NCI-H446 treated with DMSO at 0.1 percent for 48 hours (cell line): ENCODE results near the gene RNF32.
"Not testable (repeated sequence)": the region's sequence is repeated elsewhere in the genome, so short reads cannot be mapped to it uniquely, and the experiment has no call there.

Experiments used
- DNase-seq: peaks from one replicate; lab custom pipeline; 2025; lab: John Stamatoyannopoulos, UW

RNF32 gene

DNA sequence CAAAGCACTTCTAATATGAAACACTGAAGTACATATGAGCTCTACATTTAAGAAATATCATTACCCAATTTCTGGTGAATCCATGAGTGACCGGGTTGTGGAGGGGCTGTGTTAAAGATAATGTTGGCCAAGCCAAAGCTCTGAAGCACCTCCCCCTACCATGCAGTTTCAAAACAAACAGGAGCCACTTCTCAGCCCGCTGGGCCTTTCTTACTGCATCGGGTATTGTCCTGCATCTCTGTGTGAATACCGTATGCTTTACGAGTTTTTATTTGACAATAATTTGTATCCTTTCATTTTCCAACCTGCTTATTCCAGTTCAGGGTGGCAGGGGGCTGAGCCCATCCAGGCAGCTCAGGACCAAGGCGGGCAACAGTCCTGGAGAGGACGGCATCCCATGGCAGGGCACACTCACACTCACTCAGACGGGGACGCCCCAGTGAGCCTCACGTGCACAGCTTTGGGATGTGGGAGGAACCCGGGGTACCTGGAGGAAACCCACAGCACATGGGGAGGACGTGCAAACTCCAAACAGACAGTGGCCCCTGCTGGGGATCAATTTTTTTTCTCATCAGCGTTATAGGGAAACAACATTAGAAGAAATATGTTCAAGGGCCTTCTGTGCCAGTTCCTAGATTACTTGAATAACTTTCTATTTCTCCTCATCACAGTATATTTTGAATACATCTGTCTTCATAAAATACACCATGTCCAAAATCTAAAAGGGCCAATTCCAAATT lies 1.9 kb downstream of the RNF32 start:
- no peak for DNase-seq

DNA sequence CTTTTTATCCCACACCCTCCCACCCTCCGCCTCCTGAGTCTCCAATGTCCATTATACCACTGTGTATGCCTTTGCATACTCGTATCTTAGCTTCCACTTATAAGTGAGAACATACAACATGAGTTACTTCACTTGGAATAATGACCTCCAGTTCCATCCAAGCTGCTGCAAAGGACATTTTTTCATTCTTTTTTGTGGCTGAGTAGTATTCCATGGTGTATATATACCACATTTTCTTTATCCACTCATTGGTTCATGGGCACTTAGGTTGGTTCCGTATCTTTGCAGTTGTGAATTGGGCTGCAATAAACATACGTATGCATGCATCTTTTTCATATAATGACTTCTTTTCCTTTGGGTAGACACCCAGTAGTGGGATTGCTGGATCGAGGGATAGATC lies 6.8 kb downstream of the RNF32 start:
- DNase-seq = not testable (repeated sequence)

DNA sequence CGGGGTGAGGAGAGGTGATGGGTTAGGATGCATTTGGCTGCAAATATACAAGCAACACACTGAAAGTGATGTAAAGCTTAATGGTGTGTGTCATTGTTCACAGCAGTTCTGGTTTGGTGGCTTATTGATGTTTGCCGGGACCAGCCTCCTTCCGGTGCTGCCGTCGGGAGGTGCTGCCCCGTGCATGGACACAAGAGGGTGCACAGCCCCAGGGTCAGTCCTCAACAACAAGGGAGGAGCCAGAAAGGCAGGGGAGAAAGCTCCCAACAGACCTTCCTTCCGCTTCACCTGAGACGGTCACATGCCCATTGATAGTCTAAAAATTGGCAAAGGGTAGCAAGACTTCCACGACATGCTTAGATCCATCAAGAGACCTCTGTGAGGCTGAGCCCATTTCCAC lies 9.5 kb downstream of the RNF32 start:
- DNase-seq = no peak

DNA sequence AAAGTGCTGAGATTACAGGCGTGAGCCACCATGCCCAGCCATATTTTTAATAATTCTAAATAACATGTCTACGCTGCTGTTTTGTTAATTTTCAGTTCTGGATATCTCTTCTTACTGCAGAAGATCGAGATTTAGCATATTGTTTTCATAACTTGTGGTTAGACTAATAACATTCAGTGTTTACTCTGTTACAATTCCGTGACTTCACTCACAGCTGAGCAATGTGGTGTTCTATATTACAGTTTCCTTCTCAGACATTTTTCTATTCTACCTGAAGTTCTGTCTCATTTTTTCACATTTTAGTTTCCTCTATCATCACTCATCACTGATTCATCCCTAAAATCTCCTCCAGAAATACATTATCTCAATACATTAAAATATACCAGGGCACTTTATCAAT lies 10.9 kb downstream of the RNF32 start:
- DNase-seq = no peak

DNA sequence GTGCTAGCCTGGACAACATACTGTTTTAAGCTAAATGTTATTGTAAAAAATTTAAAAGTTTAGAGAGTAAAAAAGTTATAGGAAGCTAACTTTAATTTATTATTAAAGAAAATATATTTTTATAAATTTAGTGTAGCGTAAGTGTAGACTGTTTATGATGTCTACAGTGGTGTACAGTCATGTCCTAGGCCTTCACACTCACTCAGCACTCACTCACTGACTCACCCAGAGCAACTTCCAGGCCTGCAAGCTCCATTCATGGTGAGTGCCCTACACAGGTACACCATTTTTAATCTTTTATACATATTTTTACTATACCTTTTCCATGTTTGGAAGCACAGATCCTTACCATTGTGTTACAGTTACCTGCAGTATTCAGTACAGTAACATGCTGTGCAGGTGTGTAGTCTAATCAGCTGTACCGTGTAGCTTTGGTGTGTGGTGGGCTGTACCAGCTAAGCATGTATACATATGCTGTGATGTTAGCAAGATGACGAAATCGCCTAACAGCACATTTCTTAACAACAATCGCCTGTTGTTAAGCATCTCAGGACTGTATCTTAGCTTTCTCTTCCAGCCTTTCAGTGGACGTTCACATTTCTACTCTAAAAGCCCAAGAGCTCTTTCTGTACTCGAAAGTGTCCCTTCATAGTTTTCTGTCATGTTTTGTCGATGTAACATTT lies 12.5 kb downstream of the RNF32 start:
- no peak for DNase-seq

DNA sequence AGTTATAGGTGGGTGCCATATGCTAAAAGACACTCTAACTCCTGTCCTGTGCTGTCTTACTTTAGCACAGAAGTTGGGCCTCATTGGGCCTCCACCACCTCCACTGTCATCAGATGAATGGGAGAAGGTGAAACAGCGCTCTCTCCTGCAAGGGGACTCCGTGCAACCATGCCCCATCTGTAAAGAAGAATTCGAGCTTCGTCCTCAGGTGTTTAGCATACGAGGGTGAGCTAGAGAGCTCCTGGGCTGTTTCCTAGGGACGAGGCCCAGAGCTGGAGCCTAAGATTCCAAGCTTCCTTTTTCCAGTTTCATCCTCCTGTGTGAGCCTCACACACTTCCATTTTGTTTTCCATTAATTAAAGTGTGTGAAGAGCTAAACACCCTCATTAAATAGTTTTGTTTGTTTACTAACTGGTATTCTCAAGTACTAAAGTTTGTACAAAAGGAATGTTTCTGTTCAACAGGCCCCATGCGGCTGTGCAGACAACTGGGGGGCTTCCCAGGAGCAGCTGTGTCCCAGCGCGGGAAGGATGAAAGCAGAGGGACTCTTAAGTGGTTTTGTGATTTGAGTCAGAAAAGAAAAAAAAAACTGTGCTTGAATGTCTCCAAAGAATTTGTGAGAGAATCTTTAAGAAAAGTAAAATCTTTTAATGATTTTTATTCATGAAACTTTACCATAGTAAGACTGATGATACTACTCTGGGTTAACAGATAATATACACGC lies 14.1 kb downstream of the RNF32 start:
- DNase-seq = no peak

DNA sequence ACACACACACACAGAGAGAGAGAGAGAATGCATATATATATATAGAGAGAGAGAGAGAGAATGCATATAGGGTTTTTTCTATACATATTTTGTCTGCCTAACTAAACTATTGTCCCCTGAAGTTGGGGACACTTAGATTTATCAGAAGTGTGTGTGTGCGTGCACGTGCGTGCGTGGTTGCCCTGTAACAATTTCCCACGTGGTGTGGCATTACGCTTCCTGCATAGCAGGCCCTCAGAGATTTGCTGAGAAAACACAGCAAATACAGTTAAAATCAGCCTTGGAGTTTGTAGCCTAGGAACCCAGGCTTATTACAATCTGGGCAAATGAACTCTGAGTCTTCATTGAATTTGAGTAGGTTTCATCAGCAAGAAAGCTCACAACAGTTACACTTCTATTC lies 14.7 kb downstream of the RNF32 start:
- DNase-seq = no peak

DNA sequence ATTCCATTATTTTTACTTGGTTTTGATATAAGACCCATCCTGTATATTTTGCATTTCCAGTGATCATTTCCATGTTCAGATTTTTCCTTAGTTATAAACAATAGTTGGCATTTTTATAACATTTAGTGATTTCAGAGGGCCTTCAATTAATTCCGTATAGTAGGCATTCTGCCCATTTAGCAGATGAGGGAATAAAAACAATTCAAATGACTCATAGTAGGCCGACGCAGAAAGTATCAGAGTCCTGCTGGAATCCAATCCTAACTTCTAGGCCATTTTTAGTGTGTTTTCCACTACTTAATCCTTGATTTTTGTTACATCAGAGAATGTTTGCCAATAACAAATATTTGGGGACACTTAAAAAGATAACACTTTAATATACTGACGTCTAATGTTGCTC lies 15.4 kb downstream of the RNF32 start:
- DNase-seq = no peak

DNA sequence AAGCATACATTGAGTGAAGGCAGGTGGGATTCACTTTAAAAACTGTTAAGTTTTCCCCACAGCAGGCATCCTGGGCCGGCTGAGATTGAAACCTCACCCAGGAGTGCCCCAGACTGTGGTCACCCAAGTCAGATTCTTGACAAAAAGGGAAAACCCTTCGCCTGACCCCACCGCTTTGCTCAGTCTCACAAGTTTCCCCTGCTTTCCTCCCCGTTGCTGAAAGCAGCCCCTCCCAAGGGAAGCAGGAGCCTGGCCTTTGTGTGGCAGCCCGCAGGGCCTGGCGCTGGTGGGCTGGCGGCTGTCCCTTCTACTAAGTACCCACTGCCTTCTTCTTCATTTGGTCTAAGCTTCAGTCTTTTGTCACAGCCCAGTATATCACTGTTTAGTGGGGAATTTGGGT lies 16.0 kb downstream of the RNF32 start:
- no peak for DNase-seq

DNA sequence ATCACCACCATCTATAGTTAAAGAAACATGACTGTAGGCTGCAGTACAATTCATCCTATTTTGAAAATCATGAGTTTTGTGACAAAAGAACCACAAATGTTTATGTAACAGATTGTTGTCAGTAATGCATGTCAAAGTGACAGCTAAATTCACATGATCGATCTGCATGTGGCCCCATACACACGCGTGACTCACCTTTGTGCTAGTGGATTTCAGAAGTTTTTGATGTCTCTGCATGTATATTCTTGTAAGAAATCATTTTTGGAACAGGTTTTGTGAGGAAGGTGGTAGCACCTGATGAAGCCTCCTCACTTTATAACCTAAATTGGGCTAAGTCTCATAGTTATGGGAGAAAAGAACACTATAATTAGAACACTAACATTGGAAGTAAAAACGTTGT lies 17.1 kb downstream of the RNF32 start:
- DNase-seq = no peak

DNA sequence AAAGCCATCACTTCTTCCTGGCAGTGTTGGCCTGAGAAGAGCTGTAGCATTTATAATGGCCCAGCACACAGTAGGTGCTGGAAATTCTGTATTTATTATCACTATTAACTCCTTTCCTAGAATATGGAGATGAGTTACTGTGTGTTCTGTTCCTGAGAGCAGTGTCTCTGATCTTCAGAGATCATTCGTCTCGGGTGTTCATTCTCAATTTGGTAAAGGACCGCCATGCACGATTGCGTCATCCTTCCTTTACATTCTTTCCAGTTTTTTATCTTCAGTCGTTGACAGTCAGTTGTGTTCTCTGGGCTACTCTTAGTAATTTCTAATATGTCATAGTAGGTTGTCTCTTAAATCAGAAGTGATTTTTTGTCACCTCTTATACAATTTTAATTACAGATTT lies 18.6 kb downstream of the RNF32 start:
- DNase-seq = no peak

DNA sequence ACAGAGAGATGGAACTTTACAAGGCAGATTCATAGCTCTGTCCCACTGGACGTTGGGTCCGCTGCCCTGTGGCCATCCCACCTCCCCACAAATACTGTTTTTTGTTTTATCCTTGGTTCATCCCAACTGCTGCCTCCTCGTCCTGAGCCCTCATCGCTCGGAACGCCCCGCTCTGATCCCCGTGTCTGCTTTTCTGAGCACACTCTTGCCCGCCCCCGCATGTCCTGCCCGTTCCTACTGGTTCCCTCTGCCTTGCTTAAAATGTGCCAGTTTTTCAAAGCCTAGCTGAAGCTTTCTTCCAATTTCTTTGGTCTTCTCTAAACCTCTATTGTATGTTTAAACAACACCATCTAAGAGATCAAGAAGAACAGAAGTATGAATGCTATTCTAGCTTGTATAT lies 19.4 kb downstream of the RNF32 start:
- no peak for DNase-seq

DNA sequence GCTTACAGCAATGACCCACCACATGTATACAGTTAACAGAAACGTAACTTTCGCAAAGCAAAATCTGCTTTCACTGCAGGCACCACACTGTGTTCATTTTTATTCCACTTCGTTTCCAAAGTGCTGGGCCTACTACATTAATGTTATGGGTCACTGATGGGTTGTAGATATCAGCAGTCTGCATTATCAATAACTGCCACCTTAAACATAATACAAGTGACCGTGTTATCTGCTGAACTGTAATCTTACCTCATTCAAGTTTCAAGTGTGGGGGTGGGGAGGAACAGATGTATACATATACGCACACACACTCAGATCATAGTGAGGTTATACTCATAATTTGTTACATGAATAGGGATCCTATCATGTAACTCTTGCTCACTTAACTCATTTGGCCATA lies 21.1 kb downstream of the RNF32 start:
- no peak for DNase-seq

DNA sequence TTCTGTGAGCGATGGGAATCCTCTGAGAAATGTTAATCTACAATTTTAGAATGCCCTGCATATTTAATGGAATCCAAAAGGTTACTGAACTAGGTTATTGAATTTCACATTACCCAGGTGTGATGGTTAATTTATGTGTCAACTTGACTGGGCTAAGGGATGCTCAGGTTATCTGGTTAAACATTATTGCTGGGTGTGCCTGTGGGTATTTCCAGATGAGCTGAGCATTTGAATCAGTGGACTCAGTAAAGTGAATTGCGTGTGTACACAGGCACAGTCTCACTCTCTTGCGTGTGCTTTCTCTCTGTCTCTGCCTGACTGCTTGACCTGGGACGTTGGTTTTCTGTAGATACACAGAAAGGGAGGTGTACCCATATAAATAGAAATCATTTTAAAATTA lies 21.7 kb downstream of the RNF32 start:
- no peak for DNase-seq

DNA sequence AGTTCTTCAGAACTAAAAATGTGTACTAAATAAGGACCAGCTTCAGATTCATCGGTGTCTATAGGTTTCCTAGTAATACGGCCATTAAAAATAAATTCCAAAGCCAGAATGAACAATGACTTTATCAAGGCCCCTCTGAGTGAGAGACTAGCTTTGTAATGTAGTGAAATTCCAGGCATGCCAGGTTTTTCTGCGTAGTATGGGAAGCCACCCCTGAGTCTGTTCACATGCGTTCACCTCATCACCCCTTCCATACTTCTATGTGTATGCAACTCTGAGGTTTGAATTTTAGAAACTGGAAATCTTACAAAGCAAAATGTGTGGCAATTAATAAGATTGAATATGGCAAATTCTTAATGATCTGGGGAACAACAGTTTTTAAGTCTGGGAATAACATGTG lies 24.5 kb downstream of the RNF32 start:
- no peak for DNase-seq

DNA sequence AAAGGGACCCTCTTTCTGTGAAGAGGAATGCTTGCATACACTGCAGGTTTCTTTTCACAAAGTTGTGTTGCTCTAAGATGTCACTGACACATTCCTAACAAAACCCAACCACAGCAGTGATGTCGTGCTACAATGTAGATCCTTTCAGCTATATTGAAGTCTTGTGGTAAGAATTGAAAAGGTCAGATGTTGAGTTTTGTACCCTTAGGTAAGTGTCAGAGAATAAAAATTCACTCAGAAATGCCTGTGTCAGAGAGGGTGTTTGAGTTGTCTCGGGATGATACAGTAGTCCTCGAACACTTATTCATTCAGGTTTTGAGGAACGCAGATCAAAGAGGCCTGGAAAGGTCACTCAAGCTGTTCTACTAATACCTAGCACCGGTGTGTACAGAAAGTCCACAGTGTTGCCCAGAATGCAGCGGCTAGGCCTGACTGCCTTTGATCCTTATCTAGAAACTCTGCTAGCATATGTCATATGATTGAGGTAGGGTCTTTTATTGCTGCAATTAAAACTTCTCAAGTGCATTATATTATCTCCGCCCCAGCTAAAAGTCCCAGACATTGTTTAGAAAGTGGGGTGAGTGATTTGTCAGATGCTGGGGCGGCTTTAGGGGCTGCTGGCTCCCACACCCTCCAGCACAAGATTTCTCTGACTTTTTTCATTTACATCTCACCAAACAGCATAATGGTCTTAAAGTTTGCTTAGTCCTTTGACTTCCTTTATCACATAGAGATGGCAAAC lies 26.0 kb downstream of the RNF32 start:
- no peak for DNase-seq

DNA sequence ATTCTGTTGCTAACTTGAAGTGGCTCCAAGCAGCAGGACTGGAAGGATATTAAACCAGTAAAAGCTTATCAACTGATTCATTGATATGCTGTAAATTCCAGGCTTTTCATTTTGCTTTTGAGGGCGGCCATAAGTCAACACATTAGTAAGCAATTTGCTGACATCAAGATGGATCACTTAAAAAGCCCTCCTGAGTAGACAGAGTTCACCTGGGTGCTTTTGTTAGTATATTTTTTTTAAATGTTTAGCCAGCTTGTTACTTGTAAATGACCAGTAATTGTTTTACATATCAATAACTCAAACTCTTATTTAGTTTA lies 26.5 kb downstream of the RNF32 start:
- no peak for DNase-seq

DNA sequence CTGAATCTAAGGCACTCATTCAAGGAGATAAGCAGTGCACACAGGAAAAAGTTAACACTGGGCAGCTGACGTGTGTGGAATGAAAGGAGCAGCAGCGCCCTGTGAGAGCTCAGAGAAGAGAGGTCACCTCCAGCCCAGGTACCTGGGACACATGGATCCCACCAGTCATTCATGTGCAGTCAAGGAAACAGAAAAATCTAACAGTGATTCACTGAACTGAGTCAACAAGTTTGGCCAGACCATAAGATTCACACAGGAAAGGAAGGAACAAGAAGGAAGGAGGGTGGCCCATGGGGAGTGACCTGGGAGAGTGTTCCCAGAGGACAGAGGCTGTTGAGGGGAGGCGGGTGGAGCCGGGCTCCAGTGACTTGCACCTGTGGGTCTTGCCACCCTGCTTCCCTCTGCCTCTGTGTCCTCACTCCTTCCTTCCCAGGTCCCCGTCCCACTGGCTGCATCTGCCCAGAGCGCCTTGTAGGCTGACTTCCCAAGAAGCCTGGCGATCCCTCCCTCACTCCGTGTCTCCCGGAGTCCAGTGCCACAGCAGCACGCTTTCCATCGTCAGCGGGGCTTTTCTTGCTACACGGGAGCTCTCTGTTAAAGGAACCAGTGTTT lies 27.7 kb downstream of the RNF32 start:
- DNase-seq = no peak

DNA sequence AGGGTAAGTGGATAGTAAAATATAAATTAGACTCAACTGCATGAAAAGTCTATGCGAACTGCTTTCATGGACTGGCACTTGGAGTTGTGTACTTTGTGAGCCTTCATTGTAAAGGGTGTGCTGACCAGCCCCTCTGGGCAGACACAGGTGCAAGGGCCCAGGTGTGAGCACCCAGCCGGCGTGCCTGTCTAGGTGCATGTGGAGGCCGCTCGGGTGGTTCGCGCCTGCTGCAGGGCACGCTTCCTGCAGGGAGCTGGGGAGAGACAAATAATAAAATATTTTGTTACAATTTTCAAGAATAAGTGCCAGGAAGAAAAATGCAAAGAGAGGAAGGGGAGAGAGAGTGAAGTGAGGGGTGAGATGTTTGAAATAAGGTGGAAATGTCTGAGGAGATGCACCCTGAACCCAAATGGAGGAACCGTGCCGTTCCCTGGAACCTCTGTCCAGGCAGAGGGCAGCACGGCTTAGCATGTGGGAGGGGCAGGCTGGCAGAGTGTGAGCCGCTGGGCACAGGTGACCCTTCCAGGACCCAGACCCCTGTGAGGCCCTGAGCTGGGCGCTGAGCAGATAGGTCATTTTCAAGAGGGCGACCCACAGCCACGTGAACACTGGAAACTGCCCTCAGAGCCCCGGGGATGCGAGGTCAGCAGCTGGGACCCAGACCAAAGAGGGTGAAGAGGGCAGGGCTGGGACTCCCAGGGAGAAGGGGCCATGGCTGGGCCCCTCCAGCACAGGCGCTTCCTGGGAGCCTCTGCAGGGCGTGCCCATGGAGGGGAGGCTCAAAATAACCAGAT lies 28.7 kb downstream of the RNF32 start:
- DNase-seq = no peak

DNA sequence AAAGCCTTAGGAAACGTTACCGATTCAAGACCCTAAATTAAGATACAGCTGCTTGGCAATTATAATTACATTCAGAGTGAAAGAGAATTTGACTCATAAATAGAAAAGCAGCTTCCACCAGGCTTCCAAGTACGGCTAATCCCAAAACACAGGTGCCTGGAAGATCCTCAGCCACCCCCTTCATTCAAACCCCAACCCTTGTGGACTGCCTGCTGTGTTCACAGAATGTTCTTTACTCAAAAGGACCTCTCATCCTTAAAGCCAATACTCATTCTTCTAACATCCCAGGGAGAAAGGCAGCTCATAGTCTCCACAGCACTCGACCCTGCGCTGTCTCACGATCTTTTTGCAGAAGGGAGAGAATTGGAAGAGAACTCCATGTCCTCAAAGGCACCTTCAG lies 32.9 kb downstream of the RNF32 start:
- DNase-seq = no peak

DNA sequence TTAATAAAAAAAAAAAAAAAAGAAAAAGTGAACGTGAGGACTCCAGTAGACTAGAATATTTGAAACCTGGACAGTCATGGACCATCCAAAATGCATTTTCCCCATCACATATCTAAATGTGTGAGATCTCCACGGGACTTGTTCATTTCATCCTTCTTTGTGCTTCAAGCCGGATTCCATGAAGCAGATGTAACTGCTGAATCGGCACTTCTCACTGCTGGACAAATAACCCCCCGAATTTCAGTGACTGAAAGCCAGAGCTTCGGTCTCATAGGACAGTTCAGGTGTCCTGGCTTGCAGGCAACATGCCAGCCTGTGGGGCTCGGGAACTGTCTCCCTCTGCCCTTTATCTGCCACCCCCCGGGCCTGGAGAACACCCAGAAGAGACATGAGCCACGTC lies 33.3 kb downstream of the RNF32 start:
- DNase-seq = no peak

DNA sequence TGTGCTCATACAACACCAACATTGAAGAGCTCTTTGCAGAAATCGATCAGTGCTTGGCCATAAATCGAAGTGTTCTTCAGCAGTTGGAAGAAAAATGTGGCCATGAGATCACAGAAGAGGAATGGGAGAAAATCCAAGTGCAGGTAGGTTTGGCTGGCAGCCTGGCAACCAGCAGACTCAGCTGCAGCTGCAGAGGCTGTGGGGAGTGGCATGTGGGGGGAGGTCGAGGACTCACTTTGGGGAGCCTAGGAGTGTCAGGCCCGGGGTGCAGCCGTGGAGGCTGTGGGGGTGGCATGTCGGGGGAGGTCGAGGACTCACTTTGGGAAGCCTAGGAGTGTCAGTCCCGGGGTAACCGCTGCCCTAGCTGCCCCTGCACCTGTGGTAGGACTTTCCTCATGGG lies 35.1 kb downstream of the RNF32 start:
- no peak for DNase-seq
